ENCODE measurements around the gene FERMT3. TPM values are rescaled to one million over a fixed set of nuclear protein-coding genes. Genes with fewer than 3 reads are reported as not detected.

Gene FERMT3
- total and polyA plus RNA-seq, 4 donors = 3.4 to 47.2 (median 9.7) TPM

GRCh38 chr11:64237484-64237951 lies 31.0 kb downstream of the FERMT3 start:
- WGBS = 25% methylated on average over 12 of the region's 12 CpGs
- Histone ChIP-seq H3K4me1 (ENCODE audit: control insufficient read depth in 4 of 4, insufficient read depth in 4 of 4, low read length in 3 of 4) (peaks cover 23 to 56% (median 40%) of the 10 kb centered on the region in 4 donors), H3K9ac (ENCODE audit: low read depth in 1 of 2, low read length in 2 of 2) (no peak overlapping the region), H3K27me3 (ENCODE audit: control insufficient read depth in 4 of 4, insufficient read depth in 4 of 4, low read length in 3 of 4) (no peaks in the 10 kb centered on the region), H3K9me3 (ENCODE audit: control insufficient read depth in 4 of 4, low read length in 3 of 4) (no peaks in the 10 kb centered on the region), H3K36me3 (ENCODE audit: control insufficient read depth in 4 of 4, insufficient read depth in 3 of 4, low read depth in 1 of 4, low read length in 3 of 4) (no peaks in the 10 kb centered on the region), H3K4me3 (ENCODE audit: low read depth in 1 of 3, low read length in 3 of 3) (no peak overlapping the region), H3K27ac (ENCODE audit: low read depth in 1 of 2, low read length in 2 of 2) (peak overlapping the region; percentile 58 to 64)
- peak; percentile 71 for DNase-seq (ENCODE audit: low spot score)
- no peak for TF ChIP-seq ZBTB33 (IDR thresholded peaks at IDR 0.05)
- peak; percentile 65 for TF ChIP-seq FOXA1 (IDR thresholded peaks at IDR 0.05)
- TF ChIP-seq REST (IDR thresholded peaks at IDR 0.05) = no peak
- peak; percentile 89 for TF ChIP-seq SP1 (IDR thresholded peaks at IDR 0.05)
- peak; percentile 58 to 61 for TF ChIP-seq HNF4A (conservative IDR thresholded peaks at IDR 0.05)
- no peak for TF ChIP-seq NR2F2 (IDR thresholded peaks at IDR 0.05)
- peak; percentile 67 for TF ChIP-seq TAF1 (conservative IDR thresholded peaks at IDR 0.05)
- no peak for TF ChIP-seq HNF4G (IDR thresholded peaks at IDR 0.05)
- TF ChIP-seq YY1 (IDR thresholded peaks at IDR 0.05) = peak; percentile 46
- TF ChIP-seq CTCF (IDR thresholded peaks at IDR 0.05; ENCODE audit: low read depth, low read length, missing input control) = peak; percentile 12
- TF ChIP-seq FOXA2 (IDR thresholded peaks at IDR 0.05) = peak; percentile 80
- no peak for TF ChIP-seq ATF3 (IDR thresholded peaks at IDR 0.05)
- peak; percentile 62 for TF ChIP-seq MAX (IDR thresholded peaks at IDR 0.05)
- TF ChIP-seq RXRA (IDR thresholded peaks at IDR 0.05) = peak; percentile 53 to 76
- TF ChIP-seq RAD21 (IDR thresholded peaks at IDR 0.05) = peak in 1 of 2 donors; percentile 58
- peak in 1 of 2 donors; percentile 85 for TF ChIP-seq GABPA (IDR thresholded peaks at IDR 0.05 in 1 of 2, conservative IDR thresholded peaks at IDR 0.05 in 1 of 2)
- TF ChIP-seq JUND (IDR thresholded peaks at IDR 0.05) = peak in 1 of 2 donors; percentile 26
- TF ChIP-seq EGR1 (IDR thresholded peaks at IDR 0.05; ENCODE audit: low read depth in 2 of 2) = peak in 1 of 2 donors; percentile 60
